GM12873 (cell line): Measurements from ENCODE around the gene DQX1.

Source experiments
- CTCF ChIP-seq: IDR thresholded peaks from 2 replicates; pipeline ENCODE4 v1.5.1; 2012; ENCODE audit warnings: low read depth, mild to moderate bottlenecking, moderate library complexity, low read length, control low read depth; ENCODE audit not compliant: insufficient read depth; ENCODE audit errors: missing control alignments

DQX1 gene

DNA sequence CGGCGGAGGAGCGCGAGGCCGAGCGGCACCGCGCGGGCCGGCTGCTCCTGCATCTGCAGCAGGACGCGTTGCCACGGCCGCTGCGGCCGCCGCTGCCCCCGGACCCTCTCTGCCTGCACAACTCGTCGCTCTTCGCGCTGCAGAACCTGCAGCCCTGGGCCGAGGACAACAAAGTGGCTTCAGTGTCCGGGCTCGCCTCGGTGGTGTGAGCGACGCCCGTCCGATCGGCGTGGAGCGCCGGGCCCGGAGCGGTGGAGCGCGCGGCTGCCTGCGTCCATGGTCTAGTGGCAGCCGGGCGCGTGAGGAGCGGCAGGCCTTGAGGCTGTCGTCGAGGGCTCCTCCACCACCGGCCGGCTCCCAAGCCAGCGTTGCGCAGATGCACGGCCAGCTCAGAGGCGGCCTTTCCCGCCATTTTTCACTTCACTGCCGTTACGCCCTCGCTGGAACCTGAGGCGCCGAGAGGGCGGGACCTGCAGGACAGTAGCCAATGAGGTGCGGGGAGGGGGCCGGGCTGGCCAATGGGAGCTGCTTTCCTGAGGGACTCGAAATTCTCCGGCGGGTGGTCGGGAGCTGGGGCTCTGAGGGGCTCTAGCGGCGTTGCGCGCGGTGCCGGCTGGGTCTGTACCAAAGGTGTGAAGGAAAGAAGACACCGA, 9.9 kb downstream of the DQX1 start:
- no peak for TF ChIP-seq CTCF

DNA sequence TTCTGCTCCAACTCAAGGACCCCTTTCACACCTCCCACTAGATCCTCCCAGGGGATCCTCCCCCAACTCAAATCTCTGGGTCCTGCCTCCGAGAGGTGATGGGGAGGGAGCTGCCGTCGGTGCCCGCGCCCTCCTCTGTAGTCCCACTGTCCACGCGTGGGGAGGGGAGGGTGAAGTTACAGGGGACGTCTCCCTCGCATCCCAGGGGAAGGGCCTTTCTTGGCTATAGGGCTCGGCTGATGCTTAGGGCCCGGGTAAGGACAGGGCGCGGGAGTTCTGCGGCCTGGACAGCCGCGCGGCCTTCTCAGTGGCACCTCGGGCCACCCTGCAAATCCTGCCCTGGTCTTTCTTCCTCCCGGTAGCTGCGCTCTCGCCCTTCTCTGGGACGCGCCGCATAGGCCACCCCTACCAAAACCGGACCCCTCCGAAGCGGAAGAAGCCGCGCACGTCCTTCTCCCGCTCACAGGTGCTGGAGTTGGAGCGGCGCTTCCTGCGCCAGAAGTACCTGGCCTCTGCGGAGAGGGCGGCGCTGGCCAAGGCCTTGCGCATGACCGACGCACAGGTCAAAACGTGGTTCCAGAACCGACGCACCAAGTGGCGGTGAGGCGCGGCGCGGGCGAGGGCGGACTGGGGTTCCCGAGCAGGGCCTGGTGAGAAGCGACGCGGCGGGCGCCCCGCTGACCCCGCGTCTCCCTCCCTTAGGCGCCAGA, 10.6 kb downstream of the DQX1 start:
- TF ChIP-seq CTCF, result no peak

DNA sequence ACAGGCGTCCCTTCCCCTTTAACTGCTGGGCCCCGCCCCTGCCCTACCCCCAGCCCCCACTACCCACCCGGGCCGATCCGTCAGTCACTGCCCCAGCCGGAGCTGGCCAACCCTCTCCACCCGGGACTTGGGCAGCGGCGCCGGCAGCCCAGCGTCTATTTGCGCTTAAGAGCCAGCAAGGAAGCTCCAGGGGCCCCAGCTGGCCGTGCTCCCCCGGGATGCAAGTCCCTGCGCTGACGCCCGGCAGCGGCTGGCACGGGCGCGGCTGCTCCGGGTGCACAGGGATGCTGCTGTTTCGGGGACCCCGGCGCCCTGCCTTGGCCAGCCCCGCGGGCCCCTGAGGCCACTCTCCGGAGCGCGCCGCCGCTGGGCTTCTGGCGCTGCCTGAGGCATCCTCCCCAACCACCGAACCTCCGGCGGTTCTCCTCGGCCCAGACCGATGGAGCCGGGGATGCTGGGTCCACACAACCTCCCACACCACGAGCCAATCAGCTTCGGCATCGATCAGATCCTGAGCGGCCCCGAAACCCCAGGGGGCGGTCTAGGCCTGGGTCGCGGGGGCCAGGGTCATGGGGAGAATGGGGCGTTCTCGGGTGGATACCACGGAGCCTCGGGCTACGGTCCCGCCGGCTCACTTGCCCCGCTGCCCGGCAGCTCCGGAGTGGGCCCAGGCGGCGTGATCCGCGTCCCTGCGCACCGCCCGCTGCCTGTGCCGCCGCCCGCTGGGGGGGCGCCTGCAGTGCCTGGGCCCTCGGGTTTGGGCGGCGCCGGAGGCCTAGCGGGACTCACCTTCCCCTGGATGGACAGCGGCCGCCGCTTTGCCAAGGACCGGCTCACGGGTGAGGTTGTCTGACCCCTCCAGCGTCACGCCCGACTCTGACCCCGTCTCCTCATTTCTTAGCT, 11.4 kb downstream of the DQX1 start, which contains the start of gene TLX2:
Gene TLX2 (plus strand): TSS at position 83 of the 903 bp plus-strand sequence. CDS start 357 bp downstream, at position 440.
- TF ChIP-seq CTCF, result no peak

DNA sequence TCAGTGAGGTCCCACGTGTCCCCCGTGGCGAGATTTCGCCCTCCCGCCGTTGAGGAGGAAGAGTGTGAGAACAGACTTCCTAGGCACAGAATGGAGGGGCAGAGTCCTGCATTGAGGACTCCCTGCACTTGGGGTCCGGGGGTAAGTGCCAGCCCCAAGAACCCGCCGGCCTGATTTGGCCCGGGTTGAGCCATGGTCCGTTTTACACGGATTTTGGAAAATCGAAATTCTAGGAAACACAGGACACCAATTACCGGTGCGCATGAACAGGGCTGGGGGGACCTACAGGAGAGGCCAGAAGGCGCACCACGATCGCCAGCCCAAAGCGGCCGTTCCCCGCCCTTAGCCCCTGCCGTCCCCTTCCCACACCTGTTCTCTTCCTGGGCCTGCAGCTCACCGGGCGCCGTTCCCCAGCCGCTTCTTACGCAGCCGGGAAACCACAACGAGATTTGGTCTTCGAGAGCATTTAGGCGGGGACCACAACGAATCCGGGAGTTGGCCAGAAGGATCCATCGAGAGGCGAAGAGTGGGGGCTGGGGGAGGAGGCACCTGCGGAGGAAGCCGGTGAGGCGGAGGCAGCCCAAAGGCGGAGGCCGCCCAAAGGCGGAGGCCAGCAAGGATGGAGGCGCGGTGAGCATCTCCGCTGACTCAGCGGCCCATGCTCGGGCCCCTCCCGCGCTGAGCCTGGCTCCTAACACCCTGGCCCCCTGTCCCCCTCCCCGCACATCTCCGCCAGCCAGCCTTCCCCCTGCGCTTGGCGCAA, 12.2 kb downstream of the DQX1 start:
- no peak for TF ChIP-seq CTCF

DNA sequence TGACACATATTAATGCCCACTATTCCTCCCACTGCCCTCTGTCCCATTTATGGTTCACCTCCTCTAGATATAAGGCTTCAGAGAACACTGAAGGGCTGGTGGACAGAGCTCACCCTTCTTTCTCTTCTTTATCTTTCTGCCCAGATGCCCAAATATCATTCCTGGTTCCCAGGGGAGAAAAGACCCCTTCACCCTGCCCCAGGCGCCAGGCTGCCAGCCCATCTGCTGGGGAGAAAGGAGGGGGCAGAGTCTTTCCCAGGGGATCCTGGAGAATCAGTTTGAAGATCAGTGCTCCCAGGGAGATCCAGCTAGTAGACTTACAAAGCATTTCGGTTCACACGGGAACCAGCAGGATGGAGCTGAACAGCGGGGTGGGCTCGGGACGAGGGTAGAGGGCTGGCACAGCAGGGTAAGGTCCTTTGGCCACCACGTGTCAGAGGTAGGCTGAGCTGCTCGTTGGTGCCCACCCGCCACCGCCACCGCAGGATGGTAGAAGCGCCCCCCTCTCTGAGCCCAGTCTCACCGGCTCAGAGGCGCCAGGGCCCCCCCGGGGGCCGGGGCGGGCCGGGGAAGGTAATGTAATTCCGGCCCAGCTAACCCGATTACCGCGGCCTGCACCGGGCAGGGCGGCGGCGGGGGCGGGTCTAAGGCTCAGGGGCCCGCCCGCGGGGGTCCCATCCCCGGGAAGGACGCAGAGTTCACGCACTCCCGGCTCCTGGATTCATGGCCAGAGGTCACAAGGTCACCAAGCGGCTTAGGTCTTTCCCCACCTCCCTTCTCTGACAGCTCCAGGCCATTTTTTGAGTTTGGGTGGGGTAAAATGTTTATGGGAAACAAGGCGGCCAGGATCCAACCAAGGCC, 13.1 kb downstream of the DQX1 start:
- TF ChIP-seq CTCF, result no peak

GRCh38 chr2:74511104-74511989, 14.7 kb downstream of the DQX1 start:
- TF ChIP-seq CTCF, result no peak
